NCI-H2196 (cell line): ENCODE measurements around the gene PLEKHA5.
"Not testable (repeated sequence)": the region's sequence is repeated elsewhere in the genome, so short reads cannot be mapped to it uniquely, and the experiment has no call there.

Experiments used
- DNase-seq: peaks from one replicate; lab custom pipeline; 2025; ENCODE audit not compliant: unreplicated experiment; lab: John Stamatoyannopoulos, UW

PLEKHA5 gene

GRCh38 chr12:19316425-19316824 lies 186.9 kb downstream of the PLEKHA5 start:
- DNase-seq = no peak

GRCh38 chr12:19322376-19322775 lies 192.8 kb downstream of the PLEKHA5 start:
- DNase-seq = no peak

- no peak for DNase-seq
Measured at GRCh38 chr12:19323805-19324204, 194.3 kb downstream of the PLEKHA5 start.

GRCh38 chr12:19326102-19326501 lies 196.6 kb downstream of the PLEKHA5 start:
- DNase-seq = no peak

GRCh38 chr12:19332196-19332595 lies 202.7 kb downstream of the PLEKHA5 start:
- DNase-seq = no peak

- DNase-seq = no peak
Measured at GRCh38 chr12:19338405-19338804, 208.9 kb downstream of the PLEKHA5 start.

GRCh38 chr12:19350850-19351249 lies 221.3 kb downstream of the PLEKHA5 start:
- peak; percentile 40 for DNase-seq

GRCh38 chr12:19351346-19351745 lies 221.8 kb downstream of the PLEKHA5 start:
- no peak for DNase-seq

- peak; percentile 59 for DNase-seq
Measured at GRCh38 chr12:19369691-19370148, 240.2 kb downstream of the PLEKHA5 start.

GRCh38 chr12:19373586-19373985 lies 244.1 kb downstream of the PLEKHA5 start:
- DNase-seq = no peak

- no peak for DNase-seq
Measured at GRCh38 chr12:19375888-19376287, 246.4 kb downstream of the PLEKHA5 start.

- no peak for DNase-seq
Measured at GRCh38 chr12:19376691-19377090, 247.2 kb downstream of the PLEKHA5 start.

- peak; percentile 59 for DNase-seq
Measured at GRCh38 chr12:19382111-19382526, 252.6 kb downstream of the PLEKHA5 start.

- DNase-seq = no peak
Measured at GRCh38 chr12:19382563-19382962, 253.0 kb downstream of the PLEKHA5 start.

- DNase-seq = no peak
Measured at GRCh38 chr12:19387161-19387560, 257.6 kb downstream of the PLEKHA5 start.

GRCh38 chr12:19388131-19388549 lies 258.6 kb downstream of the PLEKHA5 start:
- no peak for DNase-seq

- DNase-seq = no peak
Measured at GRCh38 chr12:19390051-19390598, 260.6 kb downstream of the PLEKHA5 start.

GRCh38 chr12:19392644-19393043 lies 263.1 kb downstream of the PLEKHA5 start:
- DNase-seq = not testable (repeated sequence)

GRCh38 chr12:19394385-19394784 lies 264.9 kb downstream of the PLEKHA5 start:
- no peak for DNase-seq

GRCh38 chr12:19397534-19397933 lies 268.0 kb downstream of the PLEKHA5 start:
- no peak for DNase-seq

- no peak for DNase-seq
Measured at GRCh38 chr12:19398376-19399363, 269.1 kb downstream of the PLEKHA5 start.

- not testable (repeated sequence) for DNase-seq
Measured at GRCh38 chr12:19400649-19401285, 271.2 kb downstream of the PLEKHA5 start.
